K562 (cell line): ENCODE measurements around the gene CCDC192. TPM values are rescaled to one million over a fixed set of nuclear protein-coding genes. Genes with fewer than 3 reads are reported as not detected.

Experiments
- ATAC-seq: fragments of 200-7000 bp; cut with Tn5 transposase; 3 replicates; pipeline ENCODE4 v1.9.1; 2020; ENCODE audit warnings: moderate library complexity
- BruUV-seq: library from RNA; stranded (reverse); fragments of 400-500 nt; replicated peaks from 2 replicates; lab custom pipeline; 2021; lab: Mats Ljungman, UMichigan
- CTCF ChIA-PET: fragments of 300-600 bp; formaldehyde crosslinking; extraction: SDS; loops from one replicate; lab custom pipeline; 2021; ENCODE audit warnings: low intra/inter-chr PET ratio; lab: Yijun Ruan, JAX
- POLR2A ChIA-PET: fragments of 300-600, 350-650 bp; sonication (Branson Sonifier 250); formaldehyde crosslinking; extraction: SDS; loops from one replicate; lab custom pipeline; 2021; ENCODE audit warnings: antibody characterized with exemption, inconsistent platforms; lab: Yijun Ruan, JAX
- DNase-seq, 4 experiments: peaks; one replicate each; pipeline versions ENCODE4 v3.0.0 to v3.0.0-alpha.2; 2011 to 2018; ENCODE audit warnings: low spot score in 3 of 4, mixed read lengths in 3 of 4; ENCODE audit errors: extremely low read depth in 1 of 4
- FAIRE-seq: peaks from 2 replicates; lab custom pipeline; 2011; peaks lifted over from hg19 to GRCh38; lab: Jason Lieb, UNC
- H2AFZ ChIP-seq: 2 replicates; pipeline ENCODE4 v1.6.0; 2011; ENCODE audit warnings: low read depth, low read length, control low read depth, inconsistent platforms
- H3K27ac ChIP-seq: fragments of 200-600 bp; 3 replicates; pipeline ENCODE4 v1.8.0; 2011; ENCODE audit warnings: low read depth, mild to moderate bottlenecking, control low read depth, inconsistent platforms, low read length, moderate library complexity, mixed read lengths; ENCODE audit errors: extremely low read depth
- H3K27me3 ChIP-seq, 2 experiments: fragments of 300-600 bp in 1 of 2; 2 replicates in 1 of 2; 3 replicates in 1 of 2; pipeline versions ENCODE4 v1.6.0 to v1.8.0; 2011; ENCODE audit warnings: inconsistent platforms in 2 of 2, low read length in 2 of 2, mild to moderate bottlenecking in 1 of 2, mixed read lengths in 1 of 2, moderate library complexity in 1 of 2; ENCODE audit not compliant: control insufficient read depth in 2 of 2, insufficient read depth in 2 of 2
- H3K36me3 ChIP-seq: fragments of 300-600 bp; 3 replicates; pipeline ENCODE4 v1.8.0; 2011; ENCODE audit warnings: mild to moderate bottlenecking, low read length, inconsistent platforms; ENCODE audit not compliant: control insufficient read depth, insufficient read depth
- H3K4me1 ChIP-seq, 2 experiments: fragments of 200-600 bp in 1 of 2; replicated peaks in 1 of 2; 2 replicates in 1 of 2; 3 replicates in 1 of 2; pipeline versions ENCODE4 v1.5.1 to v1.8.0; 2011; ENCODE audit warnings: inconsistent platforms in 2 of 2, low read length in 2 of 2, mild to moderate bottlenecking in 1 of 2, mixed read lengths in 1 of 2, moderate library complexity in 1 of 2; ENCODE audit not compliant: control insufficient read depth in 2 of 2, insufficient read depth in 2 of 2
- H3K4me2 ChIP-seq: 2 replicates; pipeline ENCODE4 v1.6.1; 2011; ENCODE audit warnings: low read length, control low read depth, inconsistent platforms, mixed read lengths; ENCODE audit not compliant: insufficient read depth
- H3K4me3 ChIP-seq: fragments of 200-600 bp; sonication (generic), shearing (Covaris generic); 2 replicates; pipeline ENCODE4 v1.5.1; 2016; ENCODE audit warnings: control low read depth, inconsistent platforms
- H3K79me2 ChIP-seq: fragments of 200-600 bp; 3 replicates; pipeline ENCODE4 v1.8.0; 2011; ENCODE audit warnings: low read length, inconsistent platforms; ENCODE audit not compliant: control insufficient read depth, insufficient read depth
- H3K9ac ChIP-seq, 2 experiments: 2 replicates each; pipeline versions ENCODE4 v1.6.0 to v1.6.1; 2011; ENCODE audit warnings: low read depth in 2 of 2, low read length in 2 of 2, control low read depth in 1 of 2, inconsistent platforms in 1 of 2, mild to moderate bottlenecking in 1 of 2, mixed read lengths in 1 of 2; ENCODE audit not compliant: insufficient read depth in 1 of 2
- H3K9me1 ChIP-seq: one replicate; pipeline ENCODE4 v1.6.0; 2011; ENCODE audit warnings: inconsistent platforms, mild to moderate bottlenecking, low read length, moderate library complexity; ENCODE audit not compliant: control insufficient read depth, insufficient read depth
- H3K9me3 ChIP-seq: replicated peaks from 2 replicates; pipeline ENCODE4 v1.5.1; 2011; ENCODE audit warnings: low read depth, low read length, inconsistent platforms; ENCODE audit not compliant: control insufficient read depth, insufficient read depth
- H4K20me1 ChIP-seq: replicated peaks from 2 replicates; pipeline ENCODE4 v1.6.1; 2011; ENCODE audit warnings: low read length, inconsistent platforms, mixed read lengths; ENCODE audit not compliant: control insufficient read depth, insufficient read depth
- BRF1 ChIP-seq: IDR thresholded peaks from 3 replicates; pipeline ENCODE4 v1.6.1; 2011; ENCODE audit warnings: borderline replicate concordance, mild to moderate bottlenecking; ENCODE audit not compliant: insufficient read length; ENCODE audit errors: extremely low read depth
- DMBX1 ChIP-seq: fragments of 250-450 bp; sonication (Bioruptor Pico); IDR thresholded peaks from 2 replicates; pipeline ENCODE4 v1.8.0; 2022; ENCODE audit warnings: inconsistent platforms, mild to moderate bottlenecking, moderate library complexity, borderline replicate concordance
- HMG20B ChIP-seq: fragments of 250-450 bp; sonication (Bioruptor Pico); IDR thresholded peaks from 2 replicates; pipeline ENCODE4 v1.5.0; 2021; ENCODE audit warnings: mild to moderate bottlenecking
- ILF3 ChIP-seq: fragments of 450-650 bp; IDR thresholded peaks from 2 replicates; pipeline ENCODE4 v1.6.1; 2018; ENCODE audit warnings: antibody characterized with exemption, mild to moderate bottlenecking, moderate library complexity, borderline replicate concordance
- MAFG ChIP-seq: fragments of 450-650 bp; conservative IDR thresholded peaks from 2 replicates; pipeline ENCODE4 v1.6.1; 2016; ENCODE audit warnings: missing genetic modification characterization, missing compliant biosample characterization
- MED1 ChIP-seq: sonication (generic); formaldehyde crosslinking; IDR thresholded peaks from 2 replicates; pipeline ENCODE4 v1.8.1; 2023; ENCODE audit warnings: missing genetic modification reagents, borderline replicate concordance
- PATZ1 ChIP-seq: fragments of 250-450 bp; sonication (Bioruptor Pico); IDR thresholded peaks from 2 replicates; pipeline ENCODE4 v1.5.0; 2020; ENCODE audit warnings: mild to moderate bottlenecking, borderline replicate concordance
- PML ChIP-seq: IDR thresholded peaks from 2 replicates; pipeline ENCODE4 v1.6.1; 2012; ENCODE audit warnings: low read length, inconsistent platforms
- PURB ChIP-seq: sonication (generic); formaldehyde crosslinking; IDR thresholded peaks from 2 replicates; pipeline ENCODE4 v1.9.0; 2021; ENCODE audit warnings: low read depth, mild to moderate bottlenecking, missing genetic modification reagents
- RFX1 ChIP-seq: fragments of 450-650 bp; IDR thresholded peaks from 2 replicates; pipeline ENCODE4 v1.6.1; 2016; ENCODE audit warnings: mild to moderate bottlenecking, moderate library complexity
- ZBTB26 ChIP-seq: fragments of 450-650 bp; formaldehyde crosslinking; IDR thresholded peaks from 2 replicates; pipeline ENCODE4 v1.4.0; 2022; ENCODE audit warnings: missing genetic modification characterization
- ZHX1 ChIP-seq: fragments of 150-350 bp; conservative IDR thresholded peaks from 2 replicates; pipeline ENCODE4 v1.6.1; 2014; ENCODE audit warnings: low read length
- ZNF134 ChIP-seq: fragments of 250-450 bp; sonication (Bioruptor Pico); conservative IDR thresholded peaks from 2 replicates; pipeline ENCODE4 v1.4.0; 2020
- ZNF197 ChIP-seq: fragments of 200-800 bp; sonication (Bioruptor generic); IDR thresholded peaks from 2 replicates; pipeline ENCODE4 v1.6.1; 2016; ENCODE audit warnings: low read depth, missing genetic modification characterization, missing compliant biosample characterization
- ZNF79 ChIP-seq: fragments of 250-450 bp; sonication (Bioruptor Pico); IDR thresholded peaks from 2 replicates; pipeline ENCODE4 v1.4.0; 2020; ENCODE audit warnings: low read depth, mild to moderate bottlenecking, moderate library complexity
- WGBS: fragments of 100-300 bp; shearing (Covaris generic); methylation state at CpG from one replicate; pipeline ENCODE4 v1.1.6; 2016; ENCODE audit warnings: low coverage, mixed read lengths; ENCODE audit not compliant: insufficient coverage; ENCODE audit errors: missing lambda C conversion rate; 5-methylcytosine and 5-hydroxymethylcytosine counted together
- in situ Hi-C: fragments of 300-500 bp; cut with MboI; formaldehyde crosslinking; loops from 4 replicates; pipeline ENCODE4 v1.15.0; 2018; ENCODE audit warnings: inconsistent platforms, mixed read lengths
- intact Hi-C: fragments of 100-400 bp; cut with micrococcal nuclease; formaldehyde crosslinking; loops from 2 replicates; pipeline ENCODE4 v1.14.2; 2022
- polyA plus RNA-seq, 8 experiments: library from polyadenylated mRNA; depleted of rRNA in 4 of 8; stranded (reverse) in 5 of 8; unstranded in 3 of 8; fragments of >200 nt; fragmentation: Nextera tagmentation in 2 of 8; fragmentation: Illumina TruSeq in 1 of 8; extraction: Ambion mirVana in 2 of 8; extraction: Trizol in 1 of 8; gene quantifications; 2 replicates each; pipeline versions ENCODE4 v1.2.1 to v1.2.3, GENCODE V29; 2011 to 2014; ENCODE audit warnings: inconsistent platforms in 1 of 8, missing spikeins in 1 of 8
- total RNA-seq, 7 experiments: library from RNA; depleted of rRNA in 6 of 7; stranded (reverse); fragments of >200 nt in 6 of 7; fragmentation: Illumina TruSeq in 2 of 7; extraction: Trizol in 2 of 7; gene quantifications; 2 replicates each; pipeline versions ENCODE4 v1.2.1 to v1.2.3, GENCODE V29; 2011 to 2021; ENCODE audit warnings: low replicate concordance in 1 of 7
- TF ChIP-seq, protein P1 (sequence below): sonication (generic); formaldehyde crosslinking; IDR thresholded peaks from 2 replicates; pipeline ENCODE4 v1.8.1; 2022; ENCODE audit warnings: missing genetic modification reagents

CCDC192 gene
- total and polyA plus RNA-seq, 9 of the 15 experiments (the other 6 are each of a cell fraction or from before 2014, with no cell fraction given) = 0.21 to 0.66 (median 0.38) TPM; not detected in 2

DNA sequence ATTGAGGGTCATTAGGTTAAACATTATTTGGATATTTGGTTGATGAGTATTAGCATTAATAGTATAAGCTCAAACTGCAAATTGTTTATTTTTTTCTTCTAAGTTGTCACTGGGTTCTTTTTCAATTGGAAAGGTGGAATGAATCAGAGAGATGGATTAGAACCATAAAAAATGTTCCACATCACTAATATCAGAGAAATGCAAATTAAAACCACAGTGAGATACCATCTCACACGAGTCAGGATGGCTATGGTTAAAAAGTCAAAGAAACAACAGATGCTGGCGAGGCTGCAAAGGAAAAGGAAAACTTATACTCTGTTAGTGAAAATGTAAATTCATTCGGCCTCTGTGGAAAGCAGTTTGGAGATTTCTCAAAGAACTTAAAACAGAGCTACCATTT, 122.8 kb downstream of the CCDC192 start:
- Histone ChIP-seq H2AFZ (no peak overlapping the region), H3K4me1 (no peaks in the 10 kb centered on the region), H3K4me2 (no peak overlapping the region), H3K79me2 (no peaks in the 10 kb centered on the region), H4K20me1 (no peaks in the 10 kb centered on the region), H3K27me3 (no peaks in the 10 kb centered on the region), H3K4me3 (no peak overlapping the region), H3K9me3 (no peaks in the 10 kb centered on the region), H3K27ac (no peak overlapping the region), H3K9me1 (no peaks in the 10 kb centered on the region), H3K9ac (no peak overlapping the region), H3K36me3 (no peaks in the 10 kb centered on the region)
- no peak for FAIRE-seq
- POLR2A ChIA-PET = no interaction called here
- intact Hi-C loops (no loop called here), in situ Hi-C loops (no loop called here)
- DNase-seq = no peak
- ATAC-seq = no peak
- 2% methylated on average over 3 of the region's 3 CpGs for WGBS
- TF ChIP-seq MED1 (CRISPR knock-in tag) = no peak
- TF ChIP-seq ZNF79 (CRISPR knock-in tag) = no peak
- no peak for TF ChIP-seq MAFG (tag)
- no peak for TF ChIP-seq ZBTB26
- TF ChIP-seq ZHX1 = no peak
- TF ChIP-seq RFX1 = no peak
- TF ChIP-seq PML = no peak
- TF ChIP-seq, protein P1, sequence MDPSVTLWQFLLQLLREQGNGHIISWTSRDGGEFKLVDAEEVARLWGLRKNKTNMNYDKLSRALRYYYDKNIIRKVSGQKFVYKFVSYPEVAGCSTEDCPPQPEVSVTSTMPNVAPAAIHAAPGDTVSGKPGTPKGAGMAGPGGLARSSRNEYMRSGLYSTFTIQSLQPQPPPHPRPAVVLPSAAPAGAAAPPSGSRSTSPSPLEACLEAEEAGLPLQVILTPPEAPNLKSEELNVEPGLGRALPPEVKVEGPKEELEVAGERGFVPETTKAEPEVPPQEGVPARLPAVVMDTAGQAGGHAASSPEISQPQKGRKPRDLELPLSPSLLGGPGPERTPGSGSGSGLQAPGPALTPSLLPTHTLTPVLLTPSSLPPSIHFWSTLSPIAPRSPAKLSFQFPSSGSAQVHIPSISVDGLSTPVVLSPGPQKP = no peak
- TF ChIP-seq DMBX1 (CRISPR knock-in tag) = no peak
- no peak for TF ChIP-seq HMG20B (CRISPR knock-in tag)
- TF ChIP-seq ZNF197 = no peak
- no peak for TF ChIP-seq PURB (CRISPR knock-in tag)
- no peak for TF ChIP-seq PATZ1
- no peak for TF ChIP-seq ILF3
- no peak for TF ChIP-seq ZNF134 (CRISPR knock-in tag)
- TF ChIP-seq BRF1 = no peak
- CTCF ChIA-PET = no interaction called here
- BruUV-seq = no TSS peak
